GM12873 (cell line): ENCODE data around the gene NSUN3.

ENCODE experiments used
- TF ChIP-seq, protein P1 (sequence below): IDR thresholded peaks from 2 replicates; pipeline ENCODE4 v1.5.1; 2012; ENCODE audit warnings: low read depth, mild to moderate bottlenecking, moderate library complexity, low read length, control low read depth; ENCODE audit not compliant: insufficient read depth; ENCODE audit errors: missing control alignments

Gene NSUN3

DNA sequence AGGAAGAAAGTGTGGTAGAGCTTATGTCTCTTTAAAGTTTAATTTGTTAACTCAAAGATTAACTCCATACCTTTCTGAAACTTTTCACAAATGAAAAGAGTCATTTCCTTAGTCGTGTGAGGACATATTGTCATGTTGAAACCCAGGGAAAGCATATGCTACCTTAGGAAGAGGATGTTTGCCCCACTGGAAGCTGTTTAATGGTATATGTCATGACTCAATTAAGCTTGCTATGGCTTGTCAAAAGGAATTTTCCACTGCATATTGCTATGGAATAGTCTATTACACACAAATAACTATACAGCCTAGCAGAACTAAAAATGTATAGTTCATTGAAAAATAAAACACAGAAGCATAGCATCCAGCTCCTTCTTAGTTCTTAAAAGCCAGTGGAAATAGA lies 69.9 kb downstream of the NSUN3 start:
- TF ChIP-seq, protein P1, sequence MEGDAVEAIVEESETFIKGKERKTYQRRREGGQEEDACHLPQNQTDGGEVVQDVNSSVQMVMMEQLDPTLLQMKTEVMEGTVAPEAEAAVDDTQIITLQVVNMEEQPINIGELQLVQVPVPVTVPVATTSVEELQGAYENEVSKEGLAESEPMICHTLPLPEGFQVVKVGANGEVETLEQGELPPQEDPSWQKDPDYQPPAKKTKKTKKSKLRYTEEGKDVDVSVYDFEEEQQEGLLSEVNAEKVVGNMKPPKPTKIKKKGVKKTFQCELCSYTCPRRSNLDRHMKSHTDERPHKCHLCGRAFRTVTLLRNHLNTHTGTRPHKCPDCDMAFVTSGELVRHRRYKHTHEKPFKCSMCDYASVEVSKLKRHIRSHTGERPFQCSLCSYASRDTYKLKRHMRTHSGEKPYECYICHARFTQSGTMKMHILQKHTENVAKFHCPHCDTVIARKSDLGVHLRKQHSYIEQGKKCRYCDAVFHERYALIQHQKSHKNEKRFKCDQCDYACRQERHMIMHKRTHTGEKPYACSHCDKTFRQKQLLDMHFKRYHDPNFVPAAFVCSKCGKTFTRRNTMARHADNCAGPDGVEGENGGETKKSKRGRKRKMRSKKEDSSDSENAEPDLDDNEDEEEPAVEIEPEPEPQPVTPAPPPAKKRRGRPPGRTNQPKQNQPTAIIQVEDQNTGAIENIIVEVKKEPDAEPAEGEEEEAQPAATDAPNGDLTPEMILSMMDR: no peak

DNA sequence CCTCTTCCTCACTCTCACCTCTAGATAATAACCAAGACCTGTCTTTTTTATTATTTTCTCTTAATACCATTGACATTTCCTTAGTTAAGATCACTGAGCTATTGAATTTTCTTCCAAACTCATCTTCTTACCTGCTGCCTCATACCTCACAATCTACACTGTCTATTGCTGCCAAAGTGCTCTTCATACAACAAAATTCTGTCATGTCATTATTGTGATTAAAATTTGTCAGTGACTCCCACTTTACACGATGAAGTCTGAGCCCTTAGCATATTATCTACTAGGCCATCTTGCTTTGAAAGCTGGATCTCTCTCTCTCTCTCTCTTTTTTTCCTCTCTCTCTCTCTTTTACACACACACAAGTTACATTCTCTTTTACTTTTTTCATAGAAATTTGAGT lies 73.3 kb downstream of the NSUN3 start:
- TF ChIP-seq, protein P1: no peak

- TF ChIP-seq, protein P1: no peak
Observed at GRCh38 chr3:94137377-94137776, 74.5 kb downstream of the NSUN3 start.

DNA sequence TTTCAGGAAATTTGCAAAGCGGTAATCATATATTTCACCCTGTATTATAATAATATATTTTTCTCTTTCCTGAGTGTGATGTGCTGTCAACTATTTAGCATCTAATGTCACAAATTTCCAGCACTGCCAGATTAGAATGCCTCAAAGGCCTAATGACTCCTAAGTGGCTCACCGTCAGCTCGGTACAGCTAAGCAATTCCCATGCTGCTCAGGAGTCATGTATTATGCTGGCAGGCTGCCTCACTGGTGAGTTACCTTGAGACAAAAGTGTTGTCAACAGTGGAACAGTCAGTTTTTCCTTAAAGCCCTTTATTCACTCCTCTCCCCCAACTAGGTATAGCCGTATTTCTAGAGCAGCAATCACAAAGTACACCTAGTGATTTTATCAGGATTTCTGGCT lies 83.6 kb downstream of the NSUN3 start:
- TF ChIP-seq, protein P1: no peak

DNA sequence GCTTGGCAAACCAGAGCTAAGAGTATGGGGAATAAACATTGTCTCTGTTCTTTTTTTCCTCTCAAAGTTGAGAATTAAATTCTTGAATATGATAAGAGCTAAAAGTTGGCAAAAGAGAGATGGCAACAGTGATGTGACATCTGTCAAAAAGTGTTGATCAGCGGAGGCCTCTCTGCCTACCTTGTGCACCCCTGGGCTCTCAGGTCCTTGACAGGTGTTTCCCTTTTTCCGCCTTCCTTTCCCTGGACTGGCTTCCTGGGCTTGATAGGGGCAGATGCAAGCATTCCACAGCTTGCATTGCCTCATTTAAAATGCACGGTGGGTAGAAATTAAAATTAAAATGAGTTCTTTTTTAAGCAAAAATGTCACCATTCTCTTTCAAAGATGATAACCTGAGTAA lies 84.2 kb downstream of the NSUN3 start:
- TF ChIP-seq, protein P1: no peak

DNA sequence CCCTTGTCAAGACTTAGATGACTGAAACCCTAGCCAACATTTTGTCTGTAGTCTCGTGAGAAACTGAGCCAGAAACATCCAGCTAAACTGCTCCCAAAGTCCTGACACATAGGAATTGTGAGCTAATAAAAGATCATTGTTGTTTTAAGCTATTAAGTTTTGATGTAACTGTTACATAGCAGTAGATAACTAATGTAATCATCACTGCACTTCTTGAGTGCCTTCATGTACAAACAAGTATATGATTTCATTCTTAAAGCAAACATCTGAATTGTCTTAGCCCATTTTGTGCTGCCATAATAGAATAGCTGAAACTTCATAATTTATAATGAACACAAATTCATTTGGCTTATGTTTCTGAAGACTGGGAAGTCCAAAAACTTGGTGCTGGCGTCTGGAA lies 87.3 kb downstream of the NSUN3 start:
- TF ChIP-seq, protein P1: no peak

- TF ChIP-seq, protein P1: no peak
Observed at GRCh38 chr3:94156626-94157025, 93.8 kb downstream of the NSUN3 start.
